ENCODE measurements around the gene TCF25.

Gene TCF25

GRCh38 chr16:89952049-89952448, 78.7 kb downstream of the TCF25 start:
- TF ChIP-seq, protein P1, sequence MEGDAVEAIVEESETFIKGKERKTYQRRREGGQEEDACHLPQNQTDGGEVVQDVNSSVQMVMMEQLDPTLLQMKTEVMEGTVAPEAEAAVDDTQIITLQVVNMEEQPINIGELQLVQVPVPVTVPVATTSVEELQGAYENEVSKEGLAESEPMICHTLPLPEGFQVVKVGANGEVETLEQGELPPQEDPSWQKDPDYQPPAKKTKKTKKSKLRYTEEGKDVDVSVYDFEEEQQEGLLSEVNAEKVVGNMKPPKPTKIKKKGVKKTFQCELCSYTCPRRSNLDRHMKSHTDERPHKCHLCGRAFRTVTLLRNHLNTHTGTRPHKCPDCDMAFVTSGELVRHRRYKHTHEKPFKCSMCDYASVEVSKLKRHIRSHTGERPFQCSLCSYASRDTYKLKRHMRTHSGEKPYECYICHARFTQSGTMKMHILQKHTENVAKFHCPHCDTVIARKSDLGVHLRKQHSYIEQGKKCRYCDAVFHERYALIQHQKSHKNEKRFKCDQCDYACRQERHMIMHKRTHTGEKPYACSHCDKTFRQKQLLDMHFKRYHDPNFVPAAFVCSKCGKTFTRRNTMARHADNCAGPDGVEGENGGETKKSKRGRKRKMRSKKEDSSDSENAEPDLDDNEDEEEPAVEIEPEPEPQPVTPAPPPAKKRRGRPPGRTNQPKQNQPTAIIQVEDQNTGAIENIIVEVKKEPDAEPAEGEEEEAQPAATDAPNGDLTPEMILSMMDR (IDR thresholded peaks at IDR 0.05; ENCODE audit: low read depth, low read length) = no peak
- H3K4me3 ChIP-seq (ENCODE audit: low read depth, low read length) = no peak overlapping the region

DNA sequence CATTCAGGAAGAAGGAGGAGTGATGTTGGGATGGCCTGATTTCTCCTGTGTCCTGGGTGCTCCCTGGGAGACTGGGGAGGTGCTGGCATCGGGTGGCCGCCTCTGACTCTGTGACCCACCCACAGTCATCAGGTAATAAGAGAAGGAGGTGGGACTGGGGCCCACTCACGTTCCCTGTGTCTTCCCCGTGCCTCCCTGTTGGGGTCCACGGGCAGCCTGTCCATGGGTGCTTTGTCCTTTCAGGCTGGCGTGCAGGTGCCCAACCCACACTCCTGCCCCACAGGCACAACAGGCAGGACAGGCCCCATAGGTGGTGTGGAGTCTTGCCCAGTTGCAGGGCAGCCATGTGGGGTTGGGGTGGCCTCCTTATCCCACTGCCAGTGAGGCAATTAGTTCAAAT, 79.2 kb downstream of the TCF25 start:
- no peak overlapping the region for H3K4me3 ChIP-seq (ENCODE audit: low read depth, low read length)

DNA sequence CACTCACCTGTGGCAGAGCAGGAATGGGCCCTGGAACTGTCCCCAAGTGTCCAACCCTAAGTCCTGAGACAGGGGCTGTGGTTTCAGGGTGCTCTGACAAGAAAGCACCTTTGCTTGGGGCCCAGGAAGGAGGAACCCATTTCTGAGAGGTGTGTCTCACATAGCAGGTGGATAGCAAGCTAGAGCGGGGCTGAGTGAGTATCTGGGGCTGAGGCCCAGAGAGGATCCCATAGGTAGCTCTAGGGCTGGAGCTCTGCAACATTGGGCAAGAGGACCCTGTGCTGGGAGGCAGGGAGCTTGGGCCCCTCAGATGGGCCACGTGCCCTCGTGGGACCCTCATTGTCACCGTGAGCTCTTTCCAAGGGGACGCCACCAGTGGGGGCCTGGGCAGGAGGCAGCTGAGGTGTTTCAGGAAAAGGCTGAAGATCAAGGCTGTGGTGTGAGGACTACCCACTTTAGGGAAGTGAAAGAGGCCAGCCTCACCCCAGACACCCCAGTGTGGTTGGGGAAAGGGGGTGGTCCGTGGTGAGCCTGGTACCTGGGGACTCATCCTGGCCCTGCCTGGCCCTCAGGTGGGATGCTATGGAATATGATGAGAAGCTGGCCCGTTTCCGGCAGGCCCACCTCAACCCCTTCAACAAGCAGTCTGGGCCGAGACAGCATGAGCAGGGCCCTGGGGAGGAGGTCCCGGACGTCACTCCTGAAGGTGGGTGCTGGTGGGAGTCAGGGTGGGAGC, 80.4 kb downstream of the TCF25 start:
- H3K4me3 ChIP-seq (ENCODE audit: low read depth, low read length) = no peak overlapping the region
- TF ChIP-seq, protein P1 (IDR thresholded peaks at IDR 0.05; ENCODE audit: low read depth, low read length) = no peak

More for the DNA sequence above, 79.2 kb downstream of the TCF25 start:
- TF ChIP-seq, protein P1 (IDR thresholded peaks at IDR 0.05; ENCODE audit: low read depth, low read length) = no peak

- no peak overlapping the region for H3K4me3 ChIP-seq (ENCODE audit: low read depth, low read length)
Measured at GRCh38 chr16:89954462-89954861, 81.1 kb downstream of the TCF25 start.

DNA sequence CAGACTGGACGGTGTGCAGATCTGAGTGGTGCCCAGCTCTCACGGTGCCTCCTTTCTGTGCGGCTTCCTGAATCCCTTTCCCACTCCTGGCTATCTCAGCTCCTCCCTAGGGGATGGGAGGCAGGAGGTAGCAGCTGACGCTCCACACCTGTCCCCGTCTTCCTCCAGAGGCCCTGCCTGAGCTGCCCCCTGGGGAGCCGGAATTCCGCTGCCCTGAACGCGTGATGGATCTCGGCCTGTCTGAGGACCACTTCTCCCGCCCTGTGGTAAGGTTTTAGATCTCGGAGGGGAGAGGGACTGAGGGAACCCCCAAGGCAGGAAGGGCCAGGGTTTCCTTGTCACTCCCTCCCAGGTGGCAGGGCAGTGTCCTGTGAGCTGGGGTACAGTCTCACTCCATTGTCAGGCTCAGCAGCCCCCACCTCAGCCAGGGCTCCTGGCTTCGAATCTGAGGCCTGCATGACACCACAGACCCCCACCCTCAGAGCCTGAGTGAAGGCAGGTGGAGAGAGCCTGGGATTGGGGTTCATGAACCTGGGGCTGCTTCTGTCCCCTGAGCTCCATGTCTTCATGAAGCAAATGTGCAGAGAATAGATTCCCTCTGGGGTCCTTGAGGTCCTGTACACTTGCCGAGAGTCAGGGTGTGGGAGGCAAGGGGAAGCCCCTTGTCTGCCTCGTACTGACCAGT, 81.8 kb downstream of the TCF25 start:
- TF ChIP-seq, protein P1 (IDR thresholded peaks at IDR 0.05; ENCODE audit: low read depth, low read length) = no peak
- no peak overlapping the region for H3K4me3 ChIP-seq (ENCODE audit: low read depth, low read length)

More at GRCh38 chr16:89954462-89954861, 81.1 kb downstream of the TCF25 start:
- TF ChIP-seq, protein P1 (IDR thresholded peaks at IDR 0.05; ENCODE audit: low read depth, low read length) = no peak

DNA sequence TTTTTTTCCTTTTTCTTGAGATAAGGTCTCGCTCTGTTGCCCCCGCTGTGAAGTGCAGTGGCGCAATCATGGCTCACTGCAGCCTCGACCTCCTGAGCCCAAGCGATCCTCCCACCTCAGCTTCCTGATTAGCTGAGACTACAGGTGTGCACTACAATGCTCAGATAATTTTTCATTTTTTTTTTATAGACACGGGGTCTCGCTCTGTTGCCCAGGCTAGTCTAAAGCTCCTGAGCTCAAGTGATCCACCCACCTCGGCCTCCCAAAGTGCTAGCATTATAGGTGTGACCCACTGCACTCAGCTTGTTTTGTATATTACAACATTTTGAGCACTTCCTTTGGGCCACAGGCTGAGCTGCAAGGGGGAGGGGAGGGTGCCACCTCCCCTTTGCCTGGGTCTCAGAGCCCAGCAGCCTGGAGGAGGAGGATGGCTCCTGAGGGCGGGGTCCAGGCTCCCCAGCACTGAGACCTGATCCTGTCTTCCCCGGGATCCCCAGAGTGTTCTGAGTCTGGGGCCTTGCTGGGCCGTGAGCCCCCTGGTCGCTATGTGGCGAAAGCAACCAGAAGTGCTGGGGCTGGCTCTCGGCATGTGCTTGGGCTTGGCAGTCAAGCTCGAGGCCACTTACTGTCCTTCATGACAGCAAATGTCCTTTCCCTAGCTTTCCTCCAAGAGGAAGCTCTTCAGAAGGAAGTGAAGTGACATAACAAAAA, 83.3 kb downstream of the TCF25 start:
- no peak overlapping the region for H3K4me3 ChIP-seq (ENCODE audit: low read depth, low read length)
- TF ChIP-seq, protein P1 (IDR thresholded peaks at IDR 0.05; ENCODE audit: low read depth, low read length) = no peak
